Measurements from ENCODE around the gene HEG1.

HEG1 gene

GRCh38 chr3:124951511-124952281 lies 104.1 kb downstream of the HEG1 start:
- no peak for DNase-seq (ENCODE audit: low read depth)

GRCh38 chr3:124950026-124950425 lies 105.8 kb downstream of the HEG1 start:
- DNase-seq (ENCODE audit: low read depth) = no peak

GRCh38 chr3:124942613-124943012 lies 113.2 kb downstream of the HEG1 start:
- DNase-seq (ENCODE audit: low read depth) = no peak

GRCh38 chr3:124941771-124942170 lies 114.0 kb downstream of the HEG1 start:
- no peak for DNase-seq (ENCODE audit: low read depth)

GRCh38 chr3:124939661-124940060 lies 116.1 kb downstream of the HEG1 start:
- no peak for DNase-seq (ENCODE audit: low read depth)

GRCh38 chr3:124938896-124939295 lies 116.9 kb downstream of the HEG1 start:
- DNase-seq (ENCODE audit: low read depth) = no peak

- DNase-seq (ENCODE audit: low read depth) = no peak
Measured at GRCh38 chr3:124937049-124937448, 118.7 kb downstream of the HEG1 start.

- DNase-seq (ENCODE audit: low read depth) = no peak
Measured at GRCh38 chr3:124935794-124936542, 119.8 kb downstream of the HEG1 start.

- no peak for DNase-seq (ENCODE audit: low read depth)
Measured at GRCh38 chr3:124935264-124935663, 120.5 kb downstream of the HEG1 start.

GRCh38 chr3:124934577-124934976 lies 121.2 kb downstream of the HEG1 start, which contains the start of gene MUC13:
TSS of gene MUC13 (minus strand) at chr3:124934751. CDS start at chr3:124934712, 39 bp downstream.
- no peak for DNase-seq (ENCODE audit: low read depth)

- peak; percentile 28 for DNase-seq (ENCODE audit: low read depth)
Measured at GRCh38 chr3:124928333-124929202, 127.2 kb downstream of the HEG1 start.

- DNase-seq (ENCODE audit: low read depth) = no peak
Measured at GRCh38 chr3:124927574-124928045, 128.2 kb downstream of the HEG1 start.

- DNase-seq (ENCODE audit: low read depth) = no peak
Measured at GRCh38 chr3:124926426-124927101, 129.2 kb downstream of the HEG1 start.

- DNase-seq (ENCODE audit: low read depth) = no peak
Measured at GRCh38 chr3:124924741-124925140, 131.1 kb downstream of the HEG1 start.

GRCh38 chr3:124923833-124924232 lies 132.0 kb downstream of the HEG1 start:
- DNase-seq (ENCODE audit: low read depth) = no peak

GRCh38 chr3:124920718-124921117 lies 135.1 kb downstream of the HEG1 start:
- no peak for DNase-seq (ENCODE audit: low read depth)

GRCh38 chr3:124919756-124920155 lies 136.0 kb downstream of the HEG1 start:
- no peak for DNase-seq (ENCODE audit: low read depth)

GRCh38 chr3:124918524-124918923 lies 137.3 kb downstream of the HEG1 start:
- no peak for DNase-seq (ENCODE audit: low read depth)

GRCh38 chr3:124916837-124917409 lies 138.9 kb downstream of the HEG1 start:
- no peak for DNase-seq (ENCODE audit: low read depth)
